Colonic mucosa (tissue), 4 donors: ENCODE results near the gene MGRN1. TPM values are rescaled to one million over a fixed set of nuclear protein-coding genes. Genes with fewer than 3 reads are reported as not detected.
A peak's percentile ranks its signal among the peaks of the same experiment; 100 is the strongest.

Source experiments
- DNase-seq: peaks from one replicate; pipeline ENCODE4 v3.0.0-alpha.2; 2020
- H3K27ac ChIP-seq: fragments of 200-600 bp; one replicate; pipeline ENCODE4 v1.8.0; 2021
- H3K27me3 ChIP-seq: fragments of 200-600 bp; one replicate; pipeline ENCODE4 v1.8.0; 2021
- H3K36me3 ChIP-seq: fragments of 200-600 bp; one replicate; pipeline ENCODE4 v1.8.0; 2021
- H3K4me1 ChIP-seq: fragments of 200-600 bp; one replicate; pipeline ENCODE4 v1.8.0; 2021; ENCODE audit warnings: mild to moderate bottlenecking
- H3K4me3 ChIP-seq: fragments of 200-600 bp; one replicate; pipeline ENCODE4 v1.8.0; 2021
- H3K9ac ChIP-seq, 2 donors: one replicate each; pipeline ENCODE4 v1.7.0; 2013; ENCODE audit warnings: control low read depth in 2 of 2, low read depth in 2 of 2, low read length in 2 of 2
- H3K9me3 ChIP-seq: fragments of 200-600 bp; one replicate; pipeline ENCODE4 v1.8.0; 2021
- CTCF ChIP-seq: fragments of 200-600 bp; IDR thresholded peaks from one replicate; pipeline ENCODE4 v1.8.0; 2022; ENCODE audit warnings: antibody characterized with exemption, mild to moderate bottlenecking
- intact Hi-C: fragments of 100-400 bp; cut with DNase I; formaldehyde crosslinking; loops from one replicate; pipeline ENCODE4 v1.14.1; 2022
- total RNA-seq, 2 donors: library from RNA; stranded (reverse); fragmentation: NEBNext Ultra II Directional in 1 of 2; extraction: Animal tissue kit (Norgen Biotek cat#: 25700) in 1 of 2; gene quantifications; one replicate each; pipeline ENCODE4 v1.2.1, GENCODE V29; 2021
- donor health status: healthy.
- donor health status: DM: no; HTN: no; CAD: no.
- donor health status: DM: no; HTN: no; CAD: no.

Gene MGRN1
- total RNA-seq, 2 donors from 2014 or later, result 75.2 to 79.3 TPM

- H3K36me3 ChIP-seq, result peaks cover 6% of the 10 kb centered on the region
- no peak for DNase-seq
- H3K9me3 ChIP-seq, result no peaks in the 10 kb centered on the region
- H3K27me3 ChIP-seq, result no peaks in the 10 kb centered on the region
- H3K9ac ChIP-seq, result peak overlapping the region; percentile 64 to 80
- H3K27ac ChIP-seq, result peak overlapping the region; percentile 75
- peak overlapping the region; percentile 72 for H3K4me3 ChIP-seq
- TF ChIP-seq CTCF, result no peak
- H3K4me1 ChIP-seq, result peaks cover 5% of the 10 kb centered on the region
- intact Hi-C loops, result no loop called here
Measured at GRCh38 chr16:4692460-4693295, 68.1 kb downstream of the MGRN1 start.

DNA sequence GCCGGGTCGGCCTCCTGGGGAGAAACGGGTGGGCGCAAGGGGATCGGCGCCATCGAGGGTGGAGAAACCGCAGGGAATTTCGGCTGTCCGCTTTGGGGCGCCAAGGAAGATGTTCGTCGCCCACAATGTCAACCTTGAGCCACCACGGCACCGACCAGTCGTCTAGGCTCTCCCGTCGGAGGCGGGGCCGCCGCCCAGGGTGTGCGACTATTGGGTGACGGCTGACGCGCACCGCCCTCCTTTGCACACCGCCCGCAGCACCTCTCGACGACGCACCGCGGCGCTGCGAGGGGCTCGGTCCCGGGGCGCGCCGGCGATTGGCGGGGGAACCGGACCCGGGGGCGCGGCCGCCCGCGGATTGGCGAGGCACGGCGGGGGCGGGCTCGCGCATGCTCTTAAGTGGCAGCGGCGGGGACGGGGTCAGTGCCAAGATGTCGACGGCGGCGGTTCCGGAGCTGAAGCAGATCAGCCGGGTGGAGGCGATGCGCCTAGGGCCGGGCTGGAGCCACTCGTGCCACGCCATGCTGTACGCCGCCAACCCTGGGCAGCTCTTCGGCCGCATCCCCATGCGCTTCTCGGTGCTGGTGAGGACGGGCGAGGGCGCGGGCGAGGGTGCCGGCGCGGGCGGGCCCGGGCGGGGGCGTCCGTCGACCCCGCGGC is 68.8 kb downstream of the MGRN1 start, which contains the start of gene NUDT16L1:
NUDT16L1 (plus strand) TSS at position 267 of the 660 bp plus-strand sequence; CDS start at position 432, 165 bp downstream.
- H3K9ac ChIP-seq, result peak within 1 kb of the TSS; percentile 84 to 98
- peaks cover 6% of the 10 kb centered on the region for H3K36me3 ChIP-seq
- intact Hi-C loops, result no loop called here
- TF ChIP-seq CTCF, result peak; percentile 18
- DNase-seq, result peak; percentile 96
- no peaks in the 10 kb centered on the region for H3K9me3 ChIP-seq
- H3K4me3 ChIP-seq, result peak within 1 kb of the TSS; percentile 72
- H3K4me1 ChIP-seq, result peaks cover 5% of the 10 kb centered on the region
- H3K27me3 ChIP-seq, result no peaks in the 10 kb centered on the region
- H3K27ac ChIP-seq, result peak within 1 kb of the TSS; percentile 81

- Histone ChIP-seq H3K9me3 (no peaks in the 10 kb centered on the region), H3K9ac (peak overlapping the region; percentile 84 to 98), H3K36me3 (peaks cover 6% of the 10 kb centered on the region), H3K4me3 (peak overlapping the region; percentile 72), H3K4me1 (peaks cover 5% of the 10 kb centered on the region), H3K27me3 (no peaks in the 10 kb centered on the region), H3K27ac (peak overlapping the region; percentile 81)
- TF ChIP-seq CTCF, result no peak
- intact Hi-C loops, result no loop called here
- peak; percentile 60 for DNase-seq
Measured at GRCh38 chr16:4693956-4694641, 69.5 kb downstream of the MGRN1 start.

DNA sequence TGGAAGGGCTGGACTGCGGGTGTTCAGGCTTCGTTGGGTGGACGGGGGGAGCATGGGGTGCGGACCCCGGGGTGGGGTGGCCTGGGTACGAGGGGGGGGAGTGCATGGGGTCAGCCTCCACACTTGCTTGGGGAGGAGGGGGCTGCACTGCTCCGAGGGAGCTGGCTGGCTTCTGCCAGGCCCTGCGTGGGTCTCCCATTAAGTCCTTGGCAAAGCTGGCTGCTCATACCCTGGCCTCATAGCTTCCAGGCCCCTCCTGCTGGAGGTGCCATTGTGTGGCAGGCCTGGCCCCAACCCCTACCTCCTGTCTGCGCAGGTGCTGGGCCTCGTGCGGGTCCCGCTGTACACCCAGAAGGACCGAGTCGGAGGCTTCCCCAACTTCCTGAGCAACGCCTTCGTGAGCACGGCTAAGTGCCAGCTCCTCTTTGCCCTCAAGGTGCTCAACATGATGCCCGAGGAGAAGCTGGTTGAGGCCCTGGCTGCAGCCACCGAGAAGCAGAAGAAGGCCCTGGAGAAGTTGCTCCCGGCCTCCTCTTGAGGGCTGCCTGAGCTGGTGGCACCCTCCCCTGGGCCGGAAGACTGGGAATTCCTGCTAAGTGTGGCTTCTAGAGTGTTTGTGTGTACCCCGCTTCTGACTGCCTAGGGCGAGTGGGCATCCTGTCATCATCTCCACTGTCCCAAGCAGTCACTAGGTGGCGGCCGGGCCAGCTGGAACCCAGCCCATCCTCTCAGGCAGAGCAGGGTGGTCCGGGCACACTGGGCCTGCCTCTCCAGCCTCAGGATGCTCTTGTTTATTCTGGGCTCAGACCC is 70.2 kb downstream of the MGRN1 start:
- peak overlapping the region; percentile 72 for H3K4me3 ChIP-seq
- intact Hi-C loops, result no loop called here
- H3K9me3 ChIP-seq, result no peaks in the 10 kb centered on the region
- peaks cover 6% of the 10 kb centered on the region for H3K36me3 ChIP-seq
- peaks cover 5% of the 10 kb centered on the region for H3K4me1 ChIP-seq
- H3K27me3 ChIP-seq, result no peaks in the 10 kb centered on the region
- peak overlapping the region; percentile 43 to 58 for H3K9ac ChIP-seq
- H3K27ac ChIP-seq, result no peak overlapping the region
- DNase-seq, result no peak
- no peak for TF ChIP-seq CTCF
